Liver (tissue), 9 donors: ENCODE results near the gene CMTM7. TPM values are rescaled to one million over a fixed set of nuclear protein-coding genes. Genes with fewer than 3 reads are reported as not detected.

Experiments
- DNase-seq: peaks from one replicate; pipeline ENCODE4 v3.0.0-alpha.2; 2017; ENCODE audit warnings: low spot score
- H3K27ac ChIP-seq, 2 donors: one replicate each; pipeline ENCODE4 v1.7.0; 2013; ENCODE audit warnings: inconsistent platforms in 2 of 2, low read length in 2 of 2, control low read depth in 1 of 2, low read depth in 1 of 2, mild to moderate bottlenecking in 1 of 2
- H3K27me3 ChIP-seq, 4 donors: one replicate each; pipeline versions ENCODE4 v1.6.1 to v1.7.0; 2013; ENCODE audit warnings: low read length in 3 of 4, inconsistent platforms in 1 of 4, mild to moderate bottlenecking in 1 of 4, moderate library complexity in 1 of 4; ENCODE audit not compliant: control insufficient read depth in 4 of 4, insufficient read depth in 4 of 4
- H3K36me3 ChIP-seq, 4 donors: one replicate each; pipeline versions ENCODE4 v1.6.1 to v1.7.0; 2013; ENCODE audit warnings: low read length in 3 of 4, mild to moderate bottlenecking in 3 of 4, low read depth in 1 of 4, moderate library complexity in 1 of 4; ENCODE audit not compliant: control insufficient read depth in 4 of 4, insufficient read depth in 3 of 4
- H3K4me1 ChIP-seq, 4 donors: one replicate each; pipeline versions ENCODE4 v1.6.1 to v1.7.0; 2013; ENCODE audit warnings: low read length in 3 of 4, mild to moderate bottlenecking in 3 of 4, moderate library complexity in 1 of 4; ENCODE audit not compliant: control insufficient read depth in 4 of 4, insufficient read depth in 4 of 4
- H3K4me3 ChIP-seq, 3 donors: one replicate each; pipeline versions ENCODE4 v1.6.1 to v1.7.0; 2013; ENCODE audit warnings: low read length in 3 of 3, control low read depth in 1 of 3, low read depth in 1 of 3, mild to moderate bottlenecking in 1 of 3
- H3K9ac ChIP-seq, 2 donors: one replicate each; pipeline ENCODE4 v1.7.0; 2013; ENCODE audit warnings: low read length in 2 of 2, mild to moderate bottlenecking in 2 of 2, moderate library complexity in 2 of 2, control low read depth in 1 of 2, low read depth in 1 of 2
- H3K9me3 ChIP-seq, 4 donors: one replicate each; pipeline versions ENCODE4 v1.6.1 to v1.7.0; 2013; ENCODE audit warnings: low read length in 3 of 4; ENCODE audit not compliant: control insufficient read depth in 4 of 4
- ATF3 ChIP-seq: IDR thresholded peaks from 2 replicates; pipeline ENCODE4 v1.6.1; 2016; ENCODE audit warnings: antibody characterized with exemption
- CTCF ChIP-seq: fragments of 150-350 bp; IDR thresholded peaks from 2 replicates; pipeline ENCODE4 v1.5.1; 2017; ENCODE audit warnings: improper control_type of control experiment, low read depth, low read length; ENCODE audit not compliant: missing input control
- EGR1 ChIP-seq, 2 donors: IDR thresholded peaks; 2 replicates each; pipeline ENCODE4 v1.6.1; 2016 to 2018; ENCODE audit warnings: antibody characterized with exemption in 2 of 2, low read depth in 2 of 2
- FOXA1 ChIP-seq: IDR thresholded peaks from 2 replicates; pipeline ENCODE4 v1.6.1; 2016; ENCODE audit warnings: antibody characterized with exemption
- FOXA2 ChIP-seq: IDR thresholded peaks from 2 replicates; pipeline ENCODE4 v1.6.1; 2016; ENCODE audit warnings: antibody characterized with exemption
- GABPA ChIP-seq, 2 donors: IDR thresholded peaks in 1 of 2; conservative IDR thresholded peaks in 1 of 2; 2 replicates each; pipeline ENCODE4 v1.6.1; 2016; ENCODE audit warnings: antibody characterized with exemption in 2 of 2, mild to moderate bottlenecking in 1 of 2, moderate library complexity in 1 of 2
- HNF4A ChIP-seq, 2 donors: conservative IDR thresholded peaks; 2 replicates each; pipeline ENCODE4 v1.6.1; 2016; ENCODE audit warnings: antibody characterized with exemption in 2 of 2, mild to moderate bottlenecking in 2 of 2
- HNF4G ChIP-seq: IDR thresholded peaks from 2 replicates; pipeline ENCODE4 v1.6.1; 2016; ENCODE audit warnings: antibody characterized with exemption
- JUND ChIP-seq, 2 donors: IDR thresholded peaks; 2 replicates each; pipeline ENCODE4 v1.6.1; 2016; ENCODE audit warnings: antibody characterized with exemption in 2 of 2
- NR2F2 ChIP-seq: IDR thresholded peaks from 2 replicates; pipeline ENCODE4 v1.6.1; 2016; ENCODE audit warnings: antibody characterized with exemption
- RAD21 ChIP-seq, 2 donors: IDR thresholded peaks; 2 replicates each; pipeline ENCODE4 v1.6.1; 2016; ENCODE audit warnings: antibody characterized with exemption in 2 of 2, mild to moderate bottlenecking in 2 of 2
- RXRA ChIP-seq, 2 donors: IDR thresholded peaks; 2 replicates each; pipeline ENCODE4 v1.6.1; 2017 to 2018; ENCODE audit warnings: antibody characterized with exemption in 2 of 2, mild to moderate bottlenecking in 1 of 2
- SP1 ChIP-seq: IDR thresholded peaks from 2 replicates; pipeline ENCODE4 v1.6.1; 2018; ENCODE audit warnings: antibody characterized with exemption, mild to moderate bottlenecking
- TAF1 ChIP-seq: conservative IDR thresholded peaks from 2 replicates; pipeline ENCODE4 v1.6.1; 2016; ENCODE audit warnings: antibody characterized with exemption, mild to moderate bottlenecking
- YY1 ChIP-seq: IDR thresholded peaks from 2 replicates; pipeline ENCODE4 v1.6.1; 2016; ENCODE audit warnings: antibody characterized with exemption, mild to moderate bottlenecking
- ZBTB33 ChIP-seq: IDR thresholded peaks from 2 replicates; pipeline ENCODE4 v1.6.1; 2016; ENCODE audit warnings: antibody characterized with exemption
- WGBS: extraction: QIAGEN DNeasy Blood & Tissue Kit; methylation state at CpG from one replicate; pipeline ENCODE4 v1.1.7; 2013; 5-methylcytosine and 5-hydroxymethylcytosine counted together
- polyA plus RNA-seq, 2 donors: library from polyadenylated mRNA; stranded (reverse) in 1 of 2; unstranded in 1 of 2; fragments of 200-250 nt in 1 of 2; fragments of >200 nt in 1 of 2; fragmentation: Nextera tagmentation in 1 of 2; extraction: Ambion mirVana in 1 of 2; gene quantifications; one replicate each; pipeline versions ENCODE4 v1.2.1 to v1.2.3, GENCODE V29; 2013 to 2015
- total RNA-seq, 2 donors: library from RNA; depleted of rRNA; stranded (reverse); fragments of >200 nt; gene quantifications; one replicate each; pipeline ENCODE4 v1.2.3, GENCODE V29; 2014
- TF ChIP-seq, protein P1 (sequence below): IDR thresholded peaks from 2 replicates; pipeline ENCODE4 v1.6.1; 2016; ENCODE audit warnings: antibody characterized with exemption
- TF ChIP-seq, protein P2 (sequence below): IDR thresholded peaks from 2 replicates; pipeline ENCODE4 v1.6.1; 2016; ENCODE audit warnings: antibody characterized with exemption, mild to moderate bottlenecking
- donor health status: healthy.
- donor health status: healthy.
- donor health status: healthy.
- donor health status: healthy.
- donor health status: healthy.

CMTM7 gene
- total and polyA plus RNA-seq, 4 donors = 3.6 to 20.3 (median 4.1) TPM

- WGBS = 78% methylated on average over 5 of the region's 5 CpGs
- peaks cover 0 to 8% (median under 1%) of the 10 kb centered on the region in 4 donors for H3K36me3 ChIP-seq
- no peaks in the 10 kb centered on the region for H3K9me3 ChIP-seq
- H3K27me3 ChIP-seq = no peaks in the 10 kb centered on the region
- H3K4me3 ChIP-seq = no peak overlapping the region
- no peak for DNase-seq
- peaks cover 0 to 3% (median 1%) of the 10 kb centered on the region in 4 donors for H3K4me1 ChIP-seq
- H3K9ac ChIP-seq = no peak overlapping the region
- no peak overlapping the region for H3K27ac ChIP-seq
- TF ChIP-seq RAD21 (IDR thresholded peaks at IDR 0.05) (no peak), TAF1 (no peak), GABPA (IDR thresholded peaks at IDR 0.05 in 1 of 2, conservative IDR thresholded peaks at IDR 0.05 in 1 of 2) (no peak), FOXA1 (no peak)
Observed at GRCh38 chr3:32359766-32360492, 31.7 kb upstream of the CMTM7 start.

DNA sequence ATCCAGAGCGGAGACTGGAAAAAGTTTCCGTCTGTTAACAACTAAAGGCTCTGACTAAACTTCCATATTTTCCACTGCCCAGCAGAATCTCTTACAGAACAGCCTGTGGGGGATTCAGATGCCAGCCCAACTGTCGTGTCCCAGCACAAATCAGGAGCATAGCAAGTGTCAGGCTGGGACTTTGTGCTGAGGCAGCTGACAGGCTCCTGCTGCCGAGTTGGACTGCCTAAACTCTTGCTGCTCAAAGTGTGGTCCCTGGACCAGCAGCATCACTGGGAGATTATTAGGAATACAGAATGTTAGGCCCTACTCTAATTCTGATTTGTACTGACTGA lies 31.2 kb upstream of the CMTM7 start:
- H3K36me3 ChIP-seq = peaks cover 0 to 8% (median under 1%) of the 10 kb centered on the region in 4 donors
- no peak for TF ChIP-seq RXRA (IDR thresholded peaks at IDR 0.05)
- TF ChIP-seq ZBTB33 = no peak
- no peak for TF ChIP-seq CTCF
- TF ChIP-seq SP1 = no peak
- TF ChIP-seq, protein P1, sequence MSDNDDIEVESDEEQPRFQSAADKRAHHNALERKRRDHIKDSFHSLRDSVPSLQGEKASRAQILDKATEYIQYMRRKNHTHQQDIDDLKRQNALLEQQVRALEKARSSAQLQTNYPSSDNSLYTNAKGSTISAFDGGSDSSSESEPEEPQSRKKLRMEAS = no peak
- TF ChIP-seq TAF1 = no peak
- no peak for TF ChIP-seq NR2F2
- no peak for TF ChIP-seq GABPA (IDR thresholded peaks at IDR 0.05 in 1 of 2, conservative IDR thresholded peaks at IDR 0.05 in 1 of 2)
- TF ChIP-seq JUND (IDR thresholded peaks at IDR 0.05) = no peak
- no peak for TF ChIP-seq HNF4G
- TF ChIP-seq ATF3 = no peak
- TF ChIP-seq, protein P2, sequence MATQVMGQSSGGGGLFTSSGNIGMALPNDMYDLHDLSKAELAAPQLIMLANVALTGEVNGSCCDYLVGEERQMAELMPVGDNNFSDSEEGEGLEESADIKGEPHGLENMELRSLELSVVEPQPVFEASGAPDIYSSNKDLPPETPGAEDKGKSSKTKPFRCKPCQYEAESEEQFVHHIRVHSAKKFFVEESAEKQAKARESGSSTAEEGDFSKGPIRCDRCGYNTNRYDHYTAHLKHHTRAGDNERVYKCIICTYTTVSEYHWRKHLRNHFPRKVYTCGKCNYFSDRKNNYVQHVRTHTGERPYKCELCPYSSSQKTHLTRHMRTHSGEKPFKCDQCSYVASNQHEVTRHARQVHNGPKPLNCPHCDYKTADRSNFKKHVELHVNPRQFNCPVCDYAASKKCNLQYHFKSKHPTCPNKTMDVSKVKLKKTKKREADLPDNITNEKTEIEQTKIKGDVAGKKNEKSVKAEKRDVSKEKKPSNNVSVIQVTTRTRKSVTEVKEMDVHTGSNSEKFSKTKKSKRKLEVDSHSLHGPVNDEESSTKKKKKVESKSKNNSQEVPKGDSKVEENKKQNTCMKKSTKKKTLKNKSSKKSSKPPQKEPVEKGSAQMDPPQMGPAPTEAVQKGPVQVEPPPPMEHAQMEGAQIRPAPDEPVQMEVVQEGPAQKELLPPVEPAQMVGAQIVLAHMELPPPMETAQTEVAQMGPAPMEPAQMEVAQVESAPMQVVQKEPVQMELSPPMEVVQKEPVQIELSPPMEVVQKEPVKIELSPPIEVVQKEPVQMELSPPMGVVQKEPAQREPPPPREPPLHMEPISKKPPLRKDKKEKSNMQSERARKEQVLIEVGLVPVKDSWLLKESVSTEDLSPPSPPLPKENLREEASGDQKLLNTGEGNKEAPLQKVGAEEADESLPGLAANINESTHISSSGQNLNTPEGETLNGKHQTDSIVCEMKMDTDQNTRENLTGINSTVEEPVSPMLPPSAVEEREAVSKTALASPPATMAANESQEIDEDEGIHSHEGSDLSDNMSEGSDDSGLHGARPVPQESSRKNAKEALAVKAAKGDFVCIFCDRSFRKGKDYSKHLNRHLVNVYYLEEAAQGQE = no peak
- no peak for TF ChIP-seq FOXA2
- no peak for TF ChIP-seq YY1
- no peak for TF ChIP-seq RAD21 (IDR thresholded peaks at IDR 0.05)
- TF ChIP-seq FOXA1 = no peak
- no peak for TF ChIP-seq EGR1 (IDR thresholded peaks at IDR 0.05; ENCODE audit: low read depth in 2 of 2)
- no peak for TF ChIP-seq HNF4A (conservative IDR thresholded peaks at IDR 0.05)
- no peak overlapping the region for H3K27ac ChIP-seq
- H3K4me1 ChIP-seq = peaks cover 0 to 3% (median 1%) of the 10 kb centered on the region in 4 donors
- H3K9ac ChIP-seq = no peak overlapping the region
- DNase-seq = no peak
- 74% methylated on average over 4 of the region's 4 CpGs for WGBS
- H3K27me3 ChIP-seq = no peaks in the 10 kb centered on the region
- H3K9me3 ChIP-seq = no peaks in the 10 kb centered on the region
- no peak overlapping the region for H3K4me3 ChIP-seq
